Heart left ventricle (tissue), 13 donors: ENCODE results near the gene ZNF319.

Experiments
- POLR2A ChIP-seq, 2 donors: fragments of 450-650 bp; IDR thresholded peaks; one replicate each; pipeline ENCODE4 v1.6.1; 2017; ENCODE audit warnings: antibody characterized with exemption in 2 of 2, mild to moderate bottlenecking in 2 of 2, moderate library complexity in 2 of 2
- TF ChIP-seq, protein P1 (sequence below), 12 donors: fragments of 200-600 bp; sonication (generic) in 4 of 12; IDR thresholded peaks; one replicate each; pipeline versions ENCODE4 v1.5.0 to v1.8.0; 2018 to 2022; ENCODE audit warnings: antibody characterized with exemption in 12 of 12, mild to moderate bottlenecking in 5 of 12
- donor health status: ischemic (EF 13 %, LVEDD 7.1; RV severe dilation, severe dysfunction).
- donor health status: DM: no; HTN: yes; CAD: no.
- donor health status: DM: no; HTN: no; CAD: no.
- donor health status: ischemic (EF 25% LVEDD 6.9; RV normal size, moderate dysfunction).
- donor health status: ischemic (EF 25% LVEDD 5.7; RV mildly dilated, moderate dysfunction).
- donor health status: ischemic (EF 35%, LVEDD 5.7; RV mildly dilated, moderate dysfunction).
- donor health status: nonischemic (EF 11% LVEDD 7.7; RV severe dilation, severe dysfunction).
- donor health status: DM: yes; HTN: yes; CAD: no.
- donor health status: PGD.
- donor health status: ischemic (EF 29% LVEDD 5.4; RV normal size, mild dysfunction).
- donor health status: nonischemic (EF 23%, LVEDD 6.1; RV moderate dilation, normal function).

GRCh38 chr16:58026139-58026704, 25.8 kb upstream of the ZNF319 start:
- TF ChIP-seq, protein P1, sequence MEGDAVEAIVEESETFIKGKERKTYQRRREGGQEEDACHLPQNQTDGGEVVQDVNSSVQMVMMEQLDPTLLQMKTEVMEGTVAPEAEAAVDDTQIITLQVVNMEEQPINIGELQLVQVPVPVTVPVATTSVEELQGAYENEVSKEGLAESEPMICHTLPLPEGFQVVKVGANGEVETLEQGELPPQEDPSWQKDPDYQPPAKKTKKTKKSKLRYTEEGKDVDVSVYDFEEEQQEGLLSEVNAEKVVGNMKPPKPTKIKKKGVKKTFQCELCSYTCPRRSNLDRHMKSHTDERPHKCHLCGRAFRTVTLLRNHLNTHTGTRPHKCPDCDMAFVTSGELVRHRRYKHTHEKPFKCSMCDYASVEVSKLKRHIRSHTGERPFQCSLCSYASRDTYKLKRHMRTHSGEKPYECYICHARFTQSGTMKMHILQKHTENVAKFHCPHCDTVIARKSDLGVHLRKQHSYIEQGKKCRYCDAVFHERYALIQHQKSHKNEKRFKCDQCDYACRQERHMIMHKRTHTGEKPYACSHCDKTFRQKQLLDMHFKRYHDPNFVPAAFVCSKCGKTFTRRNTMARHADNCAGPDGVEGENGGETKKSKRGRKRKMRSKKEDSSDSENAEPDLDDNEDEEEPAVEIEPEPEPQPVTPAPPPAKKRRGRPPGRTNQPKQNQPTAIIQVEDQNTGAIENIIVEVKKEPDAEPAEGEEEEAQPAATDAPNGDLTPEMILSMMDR (IDR thresholded peaks at IDR 0.05), result peak in 1 of 12 donors; percentile 10
- TF ChIP-seq POLR2A (IDR thresholded peaks at IDR 0.05), result no peak
